K562 (cell line): ENCODE data around the gene SAMD11. TPM values are rescaled to one million over a fixed set of nuclear protein-coding genes. Genes with fewer than 3 reads are reported as not detected.

Source experiments
- ATAC-seq: fragments of 200-7000 bp; cut with Tn5 transposase; 3 replicates; pipeline ENCODE4 v1.9.1; 2020; ENCODE audit warnings: moderate library complexity
- BruUV-seq: library from RNA; stranded (reverse); fragments of 400-500 nt; replicated peaks from 2 replicates; lab custom pipeline; 2021; lab: Mats Ljungman, UMichigan
- CTCF ChIA-PET: fragments of 300-600 bp; formaldehyde crosslinking; extraction: SDS; loops from one replicate; lab custom pipeline; 2021; ENCODE audit warnings: low intra/inter-chr PET ratio; lab: Yijun Ruan, JAX
- POLR2A ChIA-PET: fragments of 300-600, 350-650 bp; sonication (Branson Sonifier 250); formaldehyde crosslinking; extraction: SDS; loops from one replicate; lab custom pipeline; 2021; ENCODE audit warnings: antibody characterized with exemption, inconsistent platforms; lab: Yijun Ruan, JAX
- DNase-seq, 4 experiments: peaks; one replicate each; pipeline versions ENCODE4 v3.0.0 to v3.0.0-alpha.2; 2011 to 2018; ENCODE audit warnings: low spot score in 3 of 4, mixed read lengths in 3 of 4; ENCODE audit errors: extremely low read depth in 1 of 4
- FAIRE-seq: peaks from 2 replicates; lab custom pipeline; 2011; peaks lifted over from hg19 to GRCh38; lab: Jason Lieb, UNC
- H2AFZ ChIP-seq: 2 replicates; pipeline ENCODE4 v1.6.0; 2011; ENCODE audit warnings: low read depth, low read length, control low read depth, inconsistent platforms
- H3K27ac ChIP-seq: fragments of 200-600 bp; 3 replicates; pipeline ENCODE4 v1.8.0; 2011; ENCODE audit warnings: low read depth, mild to moderate bottlenecking, control low read depth, inconsistent platforms, low read length, moderate library complexity, mixed read lengths; ENCODE audit errors: extremely low read depth
- H3K27me3 ChIP-seq, 2 experiments: fragments of 300-600 bp in 1 of 2; 2 replicates in 1 of 2; 3 replicates in 1 of 2; pipeline versions ENCODE4 v1.6.0 to v1.8.0; 2011; ENCODE audit warnings: inconsistent platforms in 2 of 2, low read length in 2 of 2, mild to moderate bottlenecking in 1 of 2, mixed read lengths in 1 of 2, moderate library complexity in 1 of 2; ENCODE audit not compliant: control insufficient read depth in 2 of 2, insufficient read depth in 2 of 2
- H3K36me3 ChIP-seq: fragments of 300-600 bp; 3 replicates; pipeline ENCODE4 v1.8.0; 2011; ENCODE audit warnings: mild to moderate bottlenecking, low read length, inconsistent platforms; ENCODE audit not compliant: control insufficient read depth, insufficient read depth
- H3K4me1 ChIP-seq, 2 experiments: fragments of 200-600 bp in 1 of 2; replicated peaks in 1 of 2; 2 replicates in 1 of 2; 3 replicates in 1 of 2; pipeline versions ENCODE4 v1.5.1 to v1.8.0; 2011; ENCODE audit warnings: inconsistent platforms in 2 of 2, low read length in 2 of 2, mild to moderate bottlenecking in 1 of 2, mixed read lengths in 1 of 2, moderate library complexity in 1 of 2; ENCODE audit not compliant: control insufficient read depth in 2 of 2, insufficient read depth in 2 of 2
- H3K4me2 ChIP-seq: 2 replicates; pipeline ENCODE4 v1.6.1; 2011; ENCODE audit warnings: low read length, control low read depth, inconsistent platforms, mixed read lengths; ENCODE audit not compliant: insufficient read depth
- H3K4me3 ChIP-seq: fragments of 200-600 bp; sonication (generic), shearing (Covaris generic); 2 replicates; pipeline ENCODE4 v1.5.1; 2016; ENCODE audit warnings: control low read depth, inconsistent platforms
- H3K79me2 ChIP-seq: fragments of 200-600 bp; 3 replicates; pipeline ENCODE4 v1.8.0; 2011; ENCODE audit warnings: low read length, inconsistent platforms; ENCODE audit not compliant: control insufficient read depth, insufficient read depth
- H3K9ac ChIP-seq, 2 experiments: 2 replicates each; pipeline versions ENCODE4 v1.6.0 to v1.6.1; 2011; ENCODE audit warnings: low read depth in 2 of 2, low read length in 2 of 2, control low read depth in 1 of 2, inconsistent platforms in 1 of 2, mild to moderate bottlenecking in 1 of 2, mixed read lengths in 1 of 2; ENCODE audit not compliant: insufficient read depth in 1 of 2
- H3K9me1 ChIP-seq: one replicate; pipeline ENCODE4 v1.6.0; 2011; ENCODE audit warnings: inconsistent platforms, mild to moderate bottlenecking, low read length, moderate library complexity; ENCODE audit not compliant: control insufficient read depth, insufficient read depth
- H3K9me3 ChIP-seq: replicated peaks from 2 replicates; pipeline ENCODE4 v1.5.1; 2011; ENCODE audit warnings: low read depth, low read length, inconsistent platforms; ENCODE audit not compliant: control insufficient read depth, insufficient read depth
- H4K20me1 ChIP-seq: replicated peaks from 2 replicates; pipeline ENCODE4 v1.6.1; 2011; ENCODE audit warnings: low read length, inconsistent platforms, mixed read lengths; ENCODE audit not compliant: control insufficient read depth, insufficient read depth
- COPS2 ChIP-seq: fragments of 450-650 bp; conservative IDR thresholded peaks from 2 replicates; pipeline ENCODE4 v1.6.1; 2016; ENCODE audit warnings: mild to moderate bottlenecking, moderate library complexity
- FOXA1 ChIP-seq: fragments of 450-650 bp; IDR thresholded peaks from 2 replicates; pipeline ENCODE4 v1.6.1; 2016; ENCODE audit warnings: mild to moderate bottlenecking, borderline replicate concordance
- HEY1 ChIP-seq: fragments of 250-450 bp; sonication (Bioruptor Pico); IDR thresholded peaks from 2 replicates; pipeline ENCODE4 v1.5.0; 2020; ENCODE audit warnings: mild to moderate bottlenecking, moderate library complexity, borderline replicate concordance
- MAFK ChIP-seq: IDR thresholded peaks from 2 replicates; pipeline ENCODE4 v1.6.1; 2011; ENCODE audit warnings: low read length, improper control_type of control experiment
- SLC30A9 ChIP-seq: fragments of 250-450 bp; sonication (Bioruptor Pico); IDR thresholded peaks from 2 replicates; pipeline ENCODE4 v1.8.0; 2022; ENCODE audit warnings: mild to moderate bottlenecking, moderate library complexity
- ZBTB7A ChIP-seq: IDR thresholded peaks from 2 replicates; pipeline ENCODE4 v1.6.1; 2011; ENCODE audit warnings: low read depth, mild to moderate bottlenecking, low read length, moderate library complexity, borderline replicate concordance; ENCODE audit not compliant: control insufficient read depth
- ZNF124 ChIP-seq: sonication (generic); formaldehyde crosslinking; IDR thresholded peaks from 2 replicates; pipeline ENCODE4 v1.8.1; 2022; ENCODE audit warnings: missing genetic modification reagents
- ZNF75A ChIP-seq: fragments of 450-650 bp; formaldehyde crosslinking; IDR thresholded peaks from 2 replicates; pipeline ENCODE4 v1.4.0; 2020; ENCODE audit warnings: mild to moderate bottlenecking
- ZNF76 ChIP-seq: fragments of 250-450 bp; sonication (Bioruptor Pico); IDR thresholded peaks from 2 replicates; pipeline ENCODE4 v1.4.0; 2020; ENCODE audit warnings: mild to moderate bottlenecking, moderate library complexity, borderline replicate concordance
- WGBS: fragments of 100-300 bp; shearing (Covaris generic); methylation state at CpG from one replicate; pipeline ENCODE4 v1.1.6; 2016; ENCODE audit warnings: low coverage, mixed read lengths; ENCODE audit not compliant: insufficient coverage; ENCODE audit errors: missing lambda C conversion rate; 5-methylcytosine and 5-hydroxymethylcytosine counted together
- in situ Hi-C: fragments of 300-500 bp; cut with MboI; formaldehyde crosslinking; loops from 4 replicates; pipeline ENCODE4 v1.15.0; 2018; ENCODE audit warnings: inconsistent platforms, mixed read lengths
- intact Hi-C: fragments of 100-400 bp; cut with micrococcal nuclease; formaldehyde crosslinking; loops from 2 replicates; pipeline ENCODE4 v1.14.2; 2022
- polyA plus RNA-seq, 8 experiments: library from polyadenylated mRNA; depleted of rRNA in 4 of 8; stranded (reverse) in 5 of 8; unstranded in 3 of 8; fragments of >200 nt; fragmentation: Nextera tagmentation in 2 of 8; fragmentation: Illumina TruSeq in 1 of 8; extraction: Ambion mirVana in 2 of 8; extraction: Trizol in 1 of 8; gene quantifications; 2 replicates each; pipeline versions ENCODE4 v1.2.1 to v1.2.3, GENCODE V29; 2011 to 2014; ENCODE audit warnings: inconsistent platforms in 1 of 8, missing spikeins in 1 of 8
- total RNA-seq, 7 experiments: library from RNA; depleted of rRNA in 6 of 7; stranded (reverse); fragments of >200 nt in 6 of 7; fragmentation: Illumina TruSeq in 2 of 7; extraction: Trizol in 2 of 7; gene quantifications; 2 replicates each; pipeline versions ENCODE4 v1.2.1 to v1.2.3, GENCODE V29; 2011 to 2021; ENCODE audit warnings: low replicate concordance in 1 of 7
- TF ChIP-seq, protein P1 (sequence below), 2 experiments: fragments of 250-450 bp in 1 of 2; fragments of 450-650 bp in 1 of 2; sonication (Bioruptor Pico) in 1 of 2; IDR thresholded peaks; 2 replicates each; pipeline versions ENCODE4 v1.6.1 to v1.8.0; 2016 to 2021; ENCODE audit warnings: mild to moderate bottlenecking in 2 of 2, moderate library complexity in 2 of 2, missing compliant biosample characterization in 1 of 2, missing genetic modification characterization in 1 of 2

Gene SAMD11
- total and polyA plus RNA-seq, 9 of the 15 experiments (the other 6 are each of a cell fraction or from before 2014, with no cell fraction given): 0.07 to 0.82 (median 0.11) TPM; not detected in 2

DNA sequence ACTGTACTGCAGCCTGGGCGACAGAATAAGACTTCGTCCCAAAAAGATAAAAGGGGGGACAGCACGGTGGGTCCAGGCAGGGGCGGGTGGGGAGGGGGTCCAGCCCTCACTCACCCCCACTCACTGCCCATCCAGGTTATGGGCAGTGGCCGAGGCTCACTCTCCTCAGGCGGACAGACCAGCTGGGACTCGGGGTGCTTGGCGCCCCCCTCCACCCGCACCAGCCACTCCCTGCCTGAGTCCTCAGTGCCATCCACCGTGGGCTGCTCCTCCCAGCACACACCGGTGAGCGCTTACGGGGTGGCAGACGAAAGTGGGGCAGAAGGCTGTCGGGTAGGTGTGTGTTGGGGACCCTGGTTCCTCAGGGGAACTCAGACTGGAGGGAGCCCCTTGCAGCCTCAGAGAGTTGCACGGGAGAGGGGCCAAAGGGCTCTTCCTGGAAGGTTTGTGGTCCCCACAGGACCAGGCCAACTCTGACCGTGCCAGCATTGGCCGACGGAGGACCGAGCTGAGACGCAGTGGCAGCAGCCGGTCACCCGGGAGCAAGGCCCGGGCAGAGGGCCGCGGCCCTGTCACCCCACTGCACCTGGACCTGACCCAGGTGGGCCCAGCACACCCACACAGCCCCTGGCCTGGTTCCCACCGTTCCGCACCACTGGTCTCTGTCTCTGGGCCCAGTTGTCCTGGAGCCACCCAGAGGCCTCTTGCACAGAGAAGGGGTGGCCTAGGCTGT lies 49.2 kb downstream of the SAMD11 start:
- Histone ChIP-seq H3K9ac (peak overlapping the region in 1 of 2 experiments; percentile 24; a peak in 2 of 4 replicates), H3K36me3 (no peaks in the 10 kb centered on the region), H3K9me1 (no peaks in the 10 kb centered on the region), H2AFZ (no peak overlapping the region), H3K27me3 (peaks cover 0 to 37% of the 10 kb centered on the region in 2 experiments; a peak in 2 of 5 replicates), H4K20me1 (no peaks in the 10 kb centered on the region), H3K4me2 (no peak overlapping the region), H3K27ac (no peak overlapping the region), H3K79me2 (no peaks in the 10 kb centered on the region)
- intact Hi-C loops (no loop called here), in situ Hi-C loops (no loop called here)
- ChIA-PET POLR2A (interaction anchor here (0.6 kb wide), 1 partner anchor 402 kb away, joined by 3 read pairs; no protein-coding TSS in a partner anchor), CTCF (no interaction called here)
- ATAC-seq (no peak), DNase-seq (no peak)
- no TSS peak for BruUV-seq
- TF ChIP-seq ZNF76 (no peak), ZNF75A (CRISPR knock-in tag) (no peak), ZNF124 (CRISPR knock-in tag) (no peak), COPS2 (no peak), ZBTB7A (no peak), SLC30A9 (no peak), MAFK (no peak), FOXA1 (no peak), HEY1 (CRISPR knock-in tag) (no peak)
- TF ChIP-seq, protein P1, sequence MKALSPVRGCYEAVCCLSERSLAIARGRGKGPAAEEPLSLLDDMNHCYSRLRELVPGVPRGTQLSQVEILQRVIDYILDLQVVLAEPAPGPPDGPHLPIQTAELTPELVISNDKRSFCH (CRISPR knock-in tag; IDR thresholded peaks at IDR 0.05): no peak
- TF ChIP-seq, protein P1 (tag; IDR thresholded peaks at IDR 0.05): no peak
- TF ChIP-seq, all 486 proteins: peak for 0
- peaks cover 0 to 62% of the 10 kb centered on the region in 2 experiments; a peak in 3 of 5 replicates for H3K4me1 ChIP-seq
- H3K9me3 ChIP-seq: peaks cover 6% of the 10 kb centered on the region
- H3K4me3 ChIP-seq: no peak overlapping the region
- WGBS: 39% methylated on average over 27 of the region's 28 CpGs
- no peak for FAIRE-seq
